ENCODE results near the gene TSTD2.
"Not testable (repeated sequence)": the region's sequence is repeated elsewhere in the genome, so short reads cannot be mapped to it uniquely, and the experiment has no call there.

Gene TSTD2

DNA sequence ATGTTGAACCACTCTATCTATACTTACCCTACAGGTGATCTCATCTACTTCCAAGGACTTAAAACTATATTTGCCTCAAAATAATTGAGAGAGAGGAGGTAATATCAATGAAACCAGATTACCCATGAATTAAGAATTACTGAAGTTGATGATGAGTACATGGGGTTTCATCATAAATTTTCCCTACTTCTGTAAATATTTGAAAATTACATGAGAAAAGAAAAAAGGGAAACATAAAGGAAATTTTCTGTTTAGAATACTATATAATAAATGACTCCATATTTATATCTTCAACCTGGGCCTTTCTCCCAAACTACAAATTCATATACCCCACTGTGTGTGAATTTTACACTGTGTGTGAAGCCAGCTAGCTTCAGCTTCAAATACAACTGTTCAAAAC lies 2.6 kb downstream of the TSTD2 start:
- no peak for DNase-seq (ENCODE audit: low read depth)

DNA sequence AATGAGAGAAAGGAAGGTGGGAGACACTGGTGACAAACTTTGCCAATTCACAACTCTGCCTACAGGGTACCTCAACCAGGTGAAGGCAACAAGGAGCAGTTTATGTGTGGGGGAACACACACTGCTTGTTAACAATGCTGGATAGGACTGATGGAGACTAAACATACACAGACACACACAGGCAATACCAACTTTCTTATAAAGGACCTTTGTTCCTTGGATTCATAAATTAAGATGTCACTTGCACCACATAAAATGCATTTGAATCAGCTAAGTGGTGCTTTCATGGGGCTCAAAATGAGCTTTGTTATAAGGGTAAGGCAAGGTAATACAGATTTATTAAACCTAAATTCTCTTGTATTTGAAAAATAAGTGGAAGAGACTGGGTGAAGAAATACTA lies 4.0 kb downstream of the TSTD2 start:
- no peak for DNase-seq (ENCODE audit: low read depth)

DNA sequence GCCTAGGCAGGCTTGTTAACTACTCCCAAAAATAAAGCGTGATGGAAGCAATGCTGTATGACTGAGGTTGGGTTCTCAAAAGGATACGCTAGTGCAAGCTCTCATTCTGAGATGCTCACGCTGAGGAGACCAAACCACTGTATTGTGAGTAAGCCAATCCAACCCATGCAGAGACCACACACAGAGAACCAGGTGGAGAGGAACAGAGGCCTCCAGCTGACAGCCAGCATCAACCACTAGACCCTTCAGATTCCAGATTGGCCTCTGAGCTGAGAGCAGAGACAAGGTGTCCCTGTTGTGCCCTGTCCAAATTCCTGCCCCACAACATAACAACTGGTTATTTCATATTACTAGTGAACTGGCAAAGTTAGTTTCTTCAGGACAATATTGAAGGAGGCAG lies 4.5 kb downstream of the TSTD2 start:
- no peak for DNase-seq (ENCODE audit: low read depth)

- no peak for DNase-seq (ENCODE audit: low read depth)
Measured at GRCh38 chr9:97627624-97628023, 5.5 kb downstream of the TSTD2 start.

GRCh38 chr9:97625620-97626019 lies 7.5 kb downstream of the TSTD2 start:
- no peak for DNase-seq (ENCODE audit: low read depth)

DNA sequence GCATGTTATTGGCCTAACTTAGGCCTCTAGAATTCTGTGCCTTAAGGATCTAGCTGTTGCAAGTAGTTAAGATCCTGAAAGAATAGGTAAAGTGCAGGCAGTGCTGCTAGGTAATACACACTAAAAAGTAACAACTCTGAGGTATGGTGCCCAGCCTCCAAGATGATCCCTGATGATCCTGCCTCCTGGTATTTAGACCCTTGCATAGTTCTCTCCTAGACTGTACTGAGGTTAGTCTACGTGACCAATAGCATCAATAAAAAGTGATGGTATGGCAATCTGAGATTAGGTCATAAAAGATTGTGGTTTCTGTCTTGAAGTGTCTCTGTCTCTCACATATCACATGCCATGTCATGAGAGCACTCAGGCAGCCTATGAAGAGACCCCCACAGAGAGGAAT lies 9.2 kb downstream of the TSTD2 start:
- DNase-seq (ENCODE audit: low read depth): no peak

DNA sequence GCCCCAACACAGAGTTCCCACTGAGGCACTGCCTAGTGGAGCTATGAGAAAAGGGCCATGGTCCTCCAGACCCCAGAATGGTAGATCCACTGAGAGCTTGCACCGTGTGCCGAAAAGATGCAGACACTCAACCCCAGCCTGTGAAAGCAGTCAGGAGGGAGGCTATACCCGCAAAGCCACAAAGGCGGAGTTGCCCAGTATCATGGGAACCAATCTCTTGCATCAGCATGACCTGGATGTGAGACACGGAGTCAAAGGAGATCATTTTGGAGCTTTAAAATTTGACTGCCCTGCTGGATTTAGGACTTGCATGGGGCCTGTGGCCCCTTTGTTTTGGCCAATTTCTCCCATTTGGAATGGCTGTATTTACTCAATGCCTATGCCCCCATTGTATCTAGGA lies 10.7 kb downstream of the TSTD2 start:
- not testable (repeated sequence) for DNase-seq (ENCODE audit: low read depth)

GRCh38 chr9:97620063-97620462 lies 13.1 kb downstream of the TSTD2 start:
- DNase-seq (ENCODE audit: low read depth): not testable (repeated sequence)

DNA sequence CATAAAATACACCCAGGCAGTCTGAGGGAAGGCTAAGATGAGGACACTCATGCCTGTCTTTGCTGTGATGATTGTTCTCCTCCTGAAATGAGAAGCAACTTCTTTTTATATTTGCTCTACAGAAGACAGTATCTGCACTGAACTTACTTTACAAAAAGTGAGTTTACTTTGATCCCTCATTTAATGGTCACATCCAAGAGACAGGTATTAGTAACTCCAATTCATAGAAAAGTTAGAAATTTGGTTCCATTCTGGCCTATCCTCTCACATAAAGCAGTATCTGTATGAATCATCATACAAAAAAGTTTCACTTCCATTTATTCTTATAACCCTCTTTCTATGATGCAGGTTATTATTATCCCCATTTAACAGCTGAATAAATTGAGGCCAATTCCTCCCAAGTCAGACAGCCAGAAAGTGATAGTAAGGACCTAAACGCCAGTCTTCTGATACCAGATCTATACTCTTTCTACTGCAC lies 15.2 kb downstream of the TSTD2 start:
- no peak for DNase-seq (ENCODE audit: low read depth)

DNA sequence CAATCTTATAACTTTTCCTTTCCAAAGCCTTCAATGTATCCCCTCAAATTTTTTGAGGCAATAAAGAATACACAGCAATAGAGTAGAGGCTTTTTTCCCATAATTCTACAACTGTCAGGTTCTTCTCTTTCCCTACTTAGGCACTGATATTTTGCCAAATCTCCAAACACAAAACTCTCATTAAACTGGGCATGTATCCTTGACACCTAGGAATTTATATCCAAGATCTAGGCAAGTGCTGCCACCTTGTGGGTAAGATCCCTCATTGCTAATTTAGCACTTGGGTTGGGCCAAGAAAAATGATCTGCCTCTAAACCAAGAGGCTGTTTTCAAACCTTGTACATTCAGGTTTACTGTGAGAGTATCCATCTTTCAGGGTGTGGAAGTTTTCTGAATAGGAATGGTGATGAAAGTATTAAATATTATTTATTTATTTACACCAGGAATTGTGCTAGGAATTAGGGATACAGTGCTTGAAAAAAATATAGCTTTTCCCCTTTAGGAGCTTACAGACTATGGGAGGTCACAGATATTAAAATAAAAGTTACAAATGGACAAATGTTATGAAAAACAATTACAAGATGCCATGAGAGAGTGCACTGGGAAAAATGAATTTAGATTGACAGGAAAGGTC lies 17.6 kb downstream of the TSTD2 start:
- no peak for DNase-seq (ENCODE audit: low read depth)

DNA sequence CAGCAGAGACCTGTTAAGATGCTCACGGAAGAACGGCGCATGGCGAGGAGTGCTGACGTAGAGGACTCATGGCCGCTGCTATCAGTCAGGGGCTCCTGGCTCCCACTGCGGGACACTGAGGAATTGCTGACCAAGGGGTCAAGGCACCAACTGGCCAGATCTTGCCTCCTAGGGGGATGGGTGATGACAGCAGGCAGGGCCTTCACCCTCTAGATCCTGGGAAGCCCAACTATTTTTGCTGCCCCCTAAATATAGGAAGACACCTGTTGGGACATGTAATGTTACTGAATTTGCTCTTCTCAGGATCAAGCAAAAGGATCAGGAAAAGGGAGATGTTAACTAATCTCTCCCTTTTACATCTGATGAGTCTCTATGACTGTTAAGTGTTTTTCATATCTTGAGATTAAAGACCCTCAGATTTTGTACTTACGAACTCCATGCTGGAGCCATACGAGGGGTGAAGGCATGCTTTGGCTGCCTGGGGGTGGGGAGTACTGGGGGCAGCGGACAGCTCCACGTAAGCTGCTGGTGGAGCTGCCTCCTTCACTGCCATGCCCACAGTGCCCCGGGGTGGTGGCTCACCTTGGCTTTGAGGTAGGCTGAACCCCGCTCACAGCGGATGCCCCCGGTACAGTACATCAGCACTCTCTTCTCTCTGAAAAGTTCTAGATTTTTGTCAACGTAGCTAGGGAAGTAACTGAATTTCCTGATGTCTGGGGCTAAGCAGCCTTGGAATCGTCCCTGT lies 28.1 kb downstream of the TSTD2 start:
- DNase-seq (ENCODE audit: low read depth): no peak

- DNase-seq (ENCODE audit: low read depth): no peak
Measured at GRCh38 chr9:97602430-97602829, 30.7 kb downstream of the TSTD2 start.

DNA sequence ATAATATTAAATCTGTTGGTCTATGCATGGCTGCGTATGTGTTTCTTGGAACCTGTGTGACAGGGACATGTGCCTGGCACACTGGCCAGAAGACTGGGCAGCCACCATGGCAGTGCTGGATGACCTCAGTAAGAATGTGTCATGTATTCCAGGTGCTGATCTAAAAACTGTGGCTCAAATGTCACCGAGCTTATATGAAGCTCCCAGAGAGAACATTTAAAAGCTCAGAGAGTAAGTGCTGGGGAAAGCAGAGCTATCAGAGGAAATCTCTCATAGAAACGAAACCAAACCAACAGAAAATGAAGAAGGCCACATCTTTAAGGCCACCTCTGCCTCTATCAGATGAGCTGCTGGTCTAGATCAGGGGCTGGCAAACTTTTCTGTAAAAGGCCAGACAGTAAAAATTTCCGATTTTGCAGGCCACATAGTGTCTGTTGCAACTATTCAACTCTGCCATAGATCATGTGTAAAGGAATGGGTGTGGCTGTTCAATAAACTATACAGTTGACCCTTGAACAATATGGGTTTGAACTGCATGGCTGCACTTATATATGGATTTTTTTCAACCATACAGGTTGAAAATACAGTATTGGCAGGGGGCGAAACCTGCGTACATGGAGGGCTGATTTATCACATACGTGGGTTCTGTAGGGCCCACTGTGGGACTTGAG lies 31.8 kb downstream of the TSTD2 start:
- no peak for DNase-seq (ENCODE audit: low read depth)

GRCh38 chr9:97600531-97601227 lies 32.5 kb downstream of the TSTD2 start:
- DNase-seq (ENCODE audit: low read depth): no peak

- no peak for DNase-seq (ENCODE audit: low read depth)
Measured at GRCh38 chr9:97599314-97599846, 33.8 kb downstream of the TSTD2 start.

DNA sequence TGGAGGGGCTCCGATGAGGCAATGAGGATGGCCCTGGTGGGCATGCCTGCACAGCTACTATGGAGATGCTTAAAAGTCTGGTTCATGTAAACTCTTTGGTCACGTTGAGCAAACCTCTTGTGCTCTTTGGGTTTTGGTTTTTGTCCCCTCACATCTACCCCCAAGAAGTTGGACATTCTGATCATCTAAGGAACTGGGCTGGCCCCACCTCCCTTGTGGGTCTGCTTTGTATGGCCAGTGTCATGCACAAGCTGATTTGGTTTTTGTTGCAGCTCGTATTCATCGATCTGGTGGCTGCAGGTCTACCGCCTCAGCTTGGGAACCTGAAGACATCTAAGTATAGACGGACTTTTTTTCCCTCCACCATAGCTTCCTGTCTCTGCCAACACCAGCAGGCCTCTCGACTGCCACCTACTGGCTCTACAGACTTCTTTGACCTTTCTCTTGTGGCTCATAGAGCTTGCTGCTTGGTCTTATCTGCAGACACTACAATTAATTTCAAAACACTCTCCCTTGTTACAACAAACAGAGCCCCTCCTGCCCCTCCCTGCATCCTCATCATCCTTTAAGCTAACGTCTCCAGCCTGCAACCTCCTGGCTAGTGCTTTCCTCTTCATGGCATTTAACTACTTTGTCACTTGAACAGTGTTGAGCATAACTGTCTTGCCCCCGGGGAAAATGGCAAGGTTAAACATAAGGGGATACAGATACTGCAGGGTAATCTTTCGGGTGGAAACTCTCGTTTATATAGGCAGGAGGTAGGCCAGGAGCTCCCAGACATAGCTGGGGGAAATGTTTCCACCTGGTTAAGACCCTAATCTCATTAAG lies 34.5 kb downstream of the TSTD2 start:
- DNase-seq (ENCODE audit: low read depth): peak; percentile 51

GRCh38 chr9:97596906-97597305 lies 36.3 kb downstream of the TSTD2 start:
- no peak for DNase-seq (ENCODE audit: low read depth)

DNA sequence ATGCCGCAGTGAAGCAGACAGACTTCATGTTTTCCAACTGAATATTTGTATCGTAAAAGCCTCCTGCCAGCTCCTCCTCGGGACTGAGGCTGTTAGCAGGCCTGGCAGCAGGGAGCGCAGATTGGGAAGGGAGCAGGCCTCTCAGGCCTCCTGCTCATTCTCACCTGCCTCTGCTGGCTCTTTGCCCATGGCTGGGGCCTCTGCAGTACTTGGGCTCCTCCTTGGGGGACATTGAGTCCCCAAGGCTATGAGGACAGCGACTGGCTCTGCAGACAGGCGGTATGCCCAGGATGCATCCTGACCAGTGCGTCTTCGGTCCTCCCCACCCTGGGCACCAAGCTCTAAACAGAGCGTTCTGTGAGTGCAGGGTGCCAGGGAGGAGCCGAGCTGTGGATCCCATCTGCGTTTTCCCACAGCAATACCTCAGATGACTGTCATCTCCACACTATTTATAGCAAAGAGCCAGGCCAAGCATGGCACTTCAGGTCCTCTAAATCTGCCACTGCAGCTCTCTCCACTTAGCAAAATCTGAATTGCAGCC lies 38.7 kb downstream of the TSTD2 start:
- no peak for DNase-seq (ENCODE audit: low read depth)

DNA sequence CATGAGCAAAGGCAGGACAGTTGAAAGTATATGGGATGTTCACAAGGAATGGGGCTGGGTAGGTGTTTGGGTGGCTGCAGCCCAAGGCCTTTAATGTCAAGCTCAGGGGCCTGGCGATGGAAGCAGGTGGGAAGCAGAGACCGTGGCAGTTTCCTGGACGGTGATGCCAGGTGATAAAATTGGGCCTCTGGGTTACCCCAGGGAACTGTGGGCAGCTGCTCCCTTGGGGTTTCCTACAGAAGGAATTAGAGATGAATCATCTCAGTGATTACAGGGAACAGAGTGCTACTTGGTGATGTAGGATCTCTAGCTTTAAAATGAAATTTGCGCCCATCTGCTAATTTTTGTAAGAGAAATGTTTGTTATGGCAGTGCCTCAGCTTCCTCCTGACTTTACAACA lies 39.2 kb downstream of the TSTD2 start:
- DNase-seq (ENCODE audit: low read depth): no peak

GRCh38 chr9:97592126-97592525 lies 41.0 kb downstream of the TSTD2 start:
- no peak for DNase-seq (ENCODE audit: low read depth)

GRCh38 chr9:97591535-97591934 lies 41.6 kb downstream of the TSTD2 start:
- DNase-seq (ENCODE audit: low read depth): no peak
